C1 segment of cervical spinal cord (tissue), 14 donors: ENCODE measurements around the gene ALG9.

Experiments used
- DNase-seq, 14 donors: peaks; one replicate each; lab custom pipeline; 2025; lab: John Stamatoyannopoulos, UW

Gene ALG9

DNA sequence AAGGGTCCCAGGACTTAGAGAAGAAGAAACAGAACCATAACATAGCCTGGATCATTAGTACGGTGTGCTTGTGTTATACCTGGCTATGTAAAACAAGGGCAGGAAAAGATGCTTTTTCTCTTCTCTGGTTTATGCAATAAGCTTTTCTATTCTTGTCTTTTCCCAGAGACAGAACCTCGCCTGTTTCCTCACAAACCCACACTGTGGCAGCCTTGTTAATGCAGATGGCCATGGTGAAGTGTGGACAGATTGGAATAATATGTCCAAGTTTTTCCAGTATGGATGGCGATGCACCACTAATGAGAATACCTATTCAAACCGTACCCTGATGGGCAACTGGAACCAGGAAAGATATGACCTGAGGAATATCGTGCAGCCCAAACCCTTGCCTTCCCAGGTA lies 10.8 kb upstream of the ALG9 start:
- DNase-seq = no peak

- no peak for DNase-seq
These were observed 8.2 kb upstream of the ALG9 start for GRCh38 chr11:111879637-111879960.

GRCh38 chr11:111878849-111879636 lies 7.7 kb upstream of the ALG9 start, which contains the start of the genes CFAP68 and FDXACB1:
Gene CFAP68 (plus strand): TSS chr11:111879541. CDS start chr11:111879561, 20 bp downstream.
Gene FDXACB1 (minus strand): TSS chr11:111879165. CDS start chr11:111879132, 33 bp downstream.
- peak; percentile 79 to 99 (median 94) for DNase-seq

- no peak for DNase-seq
These were observed 7.0 kb upstream of the ALG9 start for GRCh38 chr11:111878385-111878848.

DNA sequence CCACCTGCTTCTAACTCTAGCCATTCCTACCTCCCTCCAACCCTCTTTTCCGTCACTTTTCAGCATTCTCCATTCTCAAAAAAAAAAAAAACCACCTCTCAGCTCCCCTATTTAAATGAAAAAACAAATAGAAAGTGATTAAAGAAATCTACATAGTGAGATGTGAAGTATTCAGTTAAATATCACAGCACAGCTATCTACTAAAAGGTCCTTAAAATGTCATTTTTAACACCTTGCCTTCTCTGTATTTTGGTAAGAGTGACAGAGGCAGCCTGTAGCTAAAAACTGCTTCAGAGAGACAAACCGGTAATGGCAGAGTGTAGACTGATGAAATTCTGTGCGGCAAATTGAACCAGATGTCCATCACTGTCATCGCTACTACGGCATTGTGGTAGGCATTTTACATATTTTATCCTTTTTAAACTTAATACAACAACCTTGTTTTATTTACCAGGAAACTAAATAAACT lies 346 bp upstream of the ALG9 start:
- peak in 1 of 14 donors; percentile 54 for DNase-seq

DNA sequence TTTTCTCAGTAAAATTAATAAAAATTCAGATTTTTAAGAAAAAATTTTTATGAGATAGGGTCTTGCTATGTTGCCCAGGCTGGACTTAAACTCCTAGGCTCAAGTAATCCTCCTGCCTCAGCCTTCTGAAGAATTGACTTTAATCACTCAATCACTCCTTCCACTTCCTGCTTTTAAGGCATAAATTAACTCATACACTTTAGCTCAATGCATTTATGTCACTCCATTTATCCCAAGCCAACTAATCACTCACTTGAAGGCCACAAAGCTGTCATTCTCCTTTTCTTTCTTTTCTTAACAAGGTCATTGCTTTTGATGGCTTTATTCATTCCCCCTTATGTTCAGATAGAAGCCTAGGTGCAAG lies 877 bp downstream of the ALG9 start:
- DNase-seq = no peak

- DNase-seq = no peak
These were observed 1.3 kb downstream of the ALG9 start for GRCh38 chr11:111870113-111870512.

DNA sequence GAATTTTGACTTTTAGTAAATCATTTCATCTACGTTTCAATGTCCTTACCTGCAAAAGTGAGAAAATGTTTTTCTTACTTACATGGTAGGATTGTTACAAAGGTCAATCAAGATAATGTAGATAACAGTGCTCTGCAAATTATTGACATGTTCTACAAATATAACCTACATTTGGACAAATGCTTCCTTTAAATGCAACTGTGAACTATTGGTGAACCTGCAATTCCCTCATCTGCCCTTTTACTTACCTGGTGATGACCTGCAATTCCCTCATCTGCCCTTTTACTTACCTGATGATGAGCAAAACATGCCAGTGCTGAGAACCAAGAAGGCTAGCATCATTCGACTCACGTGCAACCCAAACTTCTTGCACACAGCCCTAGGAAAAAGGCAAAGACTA lies 11.1 kb downstream of the ALG9 start:
- no peak for DNase-seq

GRCh38 chr11:111855506-111855905 lies 15.9 kb downstream of the ALG9 start:
- no peak for DNase-seq

- no peak for DNase-seq
These were observed 19.3 kb downstream of the ALG9 start for GRCh38 chr11:111852103-111852502.

- no peak for DNase-seq
These were observed 19.7 kb downstream of the ALG9 start for GRCh38 chr11:111851636-111852035.

DNA sequence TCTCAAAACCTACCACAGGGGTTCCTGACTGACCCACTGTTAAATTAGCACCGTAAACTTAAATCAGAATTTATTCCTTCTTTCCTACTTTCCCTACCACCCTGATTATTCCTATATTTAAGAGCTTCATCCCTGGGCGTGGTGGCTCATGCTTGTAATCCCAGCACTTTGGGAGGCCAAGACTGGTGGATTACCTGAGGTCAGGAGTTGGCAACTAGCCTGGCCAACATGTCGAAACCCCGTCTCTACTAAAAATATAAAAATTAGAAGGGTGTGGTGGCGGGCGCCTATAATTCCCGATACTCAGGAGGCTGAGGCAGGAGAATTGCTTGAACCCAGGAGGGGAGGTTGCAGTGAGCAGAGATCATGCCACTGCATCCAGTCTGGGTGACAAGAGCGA lies 20.3 kb downstream of the ALG9 start:
- DNase-seq = no peak

DNA sequence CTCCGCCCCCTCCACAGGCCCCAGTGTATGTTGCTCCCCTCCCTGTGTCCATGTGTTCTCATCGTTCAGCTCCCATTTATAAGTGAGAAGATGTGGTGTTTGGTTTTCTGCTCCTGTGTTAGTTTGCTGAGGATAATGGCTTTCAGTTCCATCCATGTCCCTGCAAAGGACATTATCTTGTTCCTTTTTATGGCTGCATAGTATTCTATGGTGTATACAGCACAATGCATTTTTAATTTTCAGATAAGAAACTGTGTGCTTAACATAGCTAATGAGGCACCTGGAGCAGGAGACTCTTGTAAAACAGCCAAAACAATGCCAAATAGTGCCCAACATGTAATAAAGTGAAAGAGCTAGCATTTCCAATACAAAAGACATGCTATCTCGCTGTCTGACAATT lies 21.8 kb downstream of the ALG9 start:
- no peak for DNase-seq

GRCh38 chr11:111846636-111847035 lies 24.7 kb downstream of the ALG9 start:
- DNase-seq = no peak

GRCh38 chr11:111846063-111846462 lies 25.3 kb downstream of the ALG9 start:
- no peak for DNase-seq

GRCh38 chr11:111845276-111846028 lies 25.9 kb downstream of the ALG9 start:
- no peak for DNase-seq

DNA sequence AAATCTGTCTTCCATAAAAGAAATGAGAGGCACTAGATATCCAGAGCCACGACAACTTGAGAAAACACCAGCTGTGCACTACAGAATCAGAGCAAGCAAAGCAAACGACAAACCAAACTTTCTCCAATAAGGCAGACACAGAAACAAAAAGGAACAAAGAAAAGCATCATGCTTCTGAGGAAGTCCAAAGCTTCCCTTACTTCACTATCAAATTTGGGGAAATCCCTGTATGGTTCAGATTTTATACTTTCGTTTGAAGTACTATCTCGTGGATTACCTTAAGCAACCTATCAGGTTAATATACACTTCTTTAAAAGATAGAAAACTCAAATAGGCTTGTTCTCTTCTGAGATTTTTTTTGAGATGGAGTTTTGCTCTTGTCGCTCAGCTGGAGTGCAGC lies 27.7 kb downstream of the ALG9 start:
- no peak for DNase-seq

GRCh38 chr11:111841370-111842053 lies 29.9 kb downstream of the ALG9 start:
- DNase-seq = peak in 13 of 14 donors; percentile 2 to 70 (median 53)

- no peak for DNase-seq
These were observed 31.2 kb downstream of the ALG9 start for GRCh38 chr11:111840143-111840542.

GRCh38 chr11:111838054-111838453 lies 33.3 kb downstream of the ALG9 start:
- DNase-seq = no peak

DNA sequence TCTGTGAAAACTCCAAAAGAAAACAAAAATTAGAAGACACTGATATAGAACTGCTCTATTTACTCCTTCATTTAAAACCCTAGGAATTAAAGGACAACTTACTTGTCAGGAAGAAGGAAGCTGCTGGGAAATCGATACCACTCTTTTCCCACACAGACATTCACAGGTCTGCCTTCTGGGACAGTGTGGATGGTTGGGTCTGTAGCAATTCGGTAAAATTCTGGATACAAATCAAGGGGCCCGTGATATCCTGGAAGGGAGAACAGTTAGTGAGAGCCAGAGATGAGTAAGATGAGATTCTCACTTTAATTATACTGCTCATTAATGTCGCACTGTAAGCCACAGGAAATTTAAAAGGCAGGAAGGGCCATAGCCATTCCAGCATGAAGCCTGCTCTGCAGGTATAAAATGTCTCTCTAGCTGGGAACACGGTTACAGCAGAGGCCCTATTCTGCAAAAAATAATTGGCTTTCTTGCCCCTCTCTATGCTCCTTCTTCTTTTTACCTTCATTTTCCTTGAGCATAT lies 34.0 kb downstream of the ALG9 start:
- no peak for DNase-seq

- DNase-seq = no peak
These were observed 34.7 kb downstream of the ALG9 start for GRCh38 chr11:111836721-111837120.
